ENCODE results near the gene ARG1.

The ARG1 gene

DNA sequence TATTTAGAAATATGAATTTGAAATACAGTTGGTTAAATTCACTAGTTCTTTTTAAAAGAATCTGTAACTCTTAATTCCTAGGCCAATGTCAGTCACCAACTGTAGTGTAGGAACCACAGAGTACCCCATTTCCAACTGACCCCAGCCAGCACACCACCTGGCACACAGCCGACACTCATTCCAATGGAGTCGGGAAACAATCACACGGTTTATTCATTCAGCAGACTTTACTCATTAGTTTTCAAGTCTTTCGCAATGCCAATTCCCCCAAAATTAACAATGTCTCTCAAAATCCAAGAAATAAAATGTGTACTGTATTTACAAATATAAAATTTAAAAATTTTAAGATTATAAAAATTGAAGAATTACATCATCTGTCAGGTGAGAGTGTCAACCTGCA lies 13.5 kb downstream of the ARG1 start:
- DNase-seq (ENCODE audit: low read depth in 2 of 2), result no peak

DNA sequence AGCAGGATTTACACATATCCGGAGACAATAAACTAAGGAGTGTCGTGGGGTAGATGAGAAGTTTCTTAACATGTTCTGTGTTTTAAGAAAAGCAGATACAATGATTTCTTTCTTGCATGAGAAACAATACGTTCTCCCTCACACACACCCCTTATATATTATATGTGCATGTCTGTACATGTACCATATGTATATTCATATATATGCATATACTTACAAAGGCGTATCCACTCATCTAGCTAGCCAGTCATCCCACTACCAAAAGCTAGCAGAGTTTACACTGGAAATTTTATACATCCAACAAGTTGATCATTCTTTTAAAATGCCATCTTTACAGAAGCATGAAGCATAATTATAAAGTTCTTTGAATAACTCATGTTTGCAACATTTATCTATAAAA lies 14.9 kb downstream of the ARG1 start:
- DNase-seq (ENCODE audit: low read depth in 2 of 2), result no peak

DNA sequence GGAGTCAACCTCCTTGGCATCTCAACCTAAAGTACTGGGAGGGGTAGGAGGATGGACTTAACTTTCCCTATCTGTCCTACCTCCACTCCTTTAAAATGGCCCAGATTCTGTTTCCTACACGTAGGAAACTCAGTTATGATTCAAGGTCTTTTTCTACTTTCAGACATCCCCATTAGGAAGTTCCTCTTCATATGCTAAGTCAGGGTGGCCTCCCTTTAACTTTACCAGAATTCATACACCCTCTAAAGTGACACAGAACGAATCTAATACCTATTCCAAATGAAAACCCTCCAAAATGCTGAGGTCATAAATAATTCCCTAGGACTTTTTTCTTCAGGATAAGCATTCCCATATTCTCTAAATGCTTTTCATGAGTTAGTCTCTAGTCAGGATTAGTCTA lies 15.6 kb downstream of the ARG1 start:
- no peak for DNase-seq (ENCODE audit: low read depth in 2 of 2)

DNA sequence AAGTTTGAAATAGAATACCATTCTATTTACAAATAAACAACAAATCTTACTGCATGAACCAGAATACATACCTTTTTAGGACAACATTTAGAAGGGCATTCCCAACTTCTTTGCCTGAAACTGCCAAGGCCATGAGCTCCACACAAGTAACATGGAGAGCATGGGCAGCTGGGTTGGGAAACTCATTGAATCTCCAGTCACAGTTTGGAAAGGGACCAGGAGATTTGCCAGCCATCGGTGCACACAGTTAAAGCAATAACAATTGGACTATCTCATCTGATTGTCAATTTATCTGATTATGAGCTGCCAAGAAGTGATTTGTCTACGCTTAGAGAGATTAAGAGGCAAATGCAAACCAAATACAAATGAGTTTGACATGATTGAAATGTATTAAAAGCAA lies 19.9 kb downstream of the ARG1 start:
- DNase-seq (ENCODE audit: low read depth in 2 of 2), result no peak

DNA sequence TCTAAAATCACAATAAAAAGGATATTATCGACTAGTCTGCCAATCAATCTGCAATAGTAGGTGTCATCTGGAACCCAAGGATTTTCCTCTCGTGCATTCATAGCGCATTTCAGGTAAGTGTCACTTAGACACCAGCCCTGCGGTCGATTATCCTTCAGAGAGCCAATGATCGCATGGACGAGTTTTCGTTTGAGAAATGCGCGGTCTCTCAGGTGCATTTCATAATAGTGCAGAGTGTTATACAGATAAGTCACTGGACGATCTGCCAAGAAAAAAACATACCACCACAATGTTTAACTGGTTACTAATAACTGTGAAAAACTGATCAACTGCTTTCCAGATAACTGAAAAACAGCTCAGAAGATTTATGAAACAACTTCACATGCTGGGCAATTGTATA lies 21.0 kb downstream of the ARG1 start:
- DNase-seq (ENCODE audit: low read depth in 2 of 2), result no peak

DNA sequence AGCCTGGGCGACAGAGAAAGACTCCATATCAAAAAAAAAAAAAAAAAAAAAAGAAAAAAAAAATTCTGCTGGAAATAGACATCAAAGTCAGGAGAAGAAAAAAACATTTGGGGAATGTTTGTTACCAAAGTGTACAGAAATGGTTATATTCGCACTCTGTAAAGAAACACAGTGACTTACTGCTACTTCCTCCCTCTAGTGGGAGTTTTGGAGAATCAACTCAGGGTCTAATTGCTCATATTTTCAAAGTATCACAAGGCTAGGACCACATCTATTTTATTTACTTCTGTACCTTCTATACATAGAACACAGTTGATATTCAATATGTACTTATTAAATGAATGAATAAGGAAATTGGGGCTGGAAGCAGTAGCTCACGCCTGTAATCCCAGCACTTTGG lies 24.4 kb downstream of the ARG1 start:
- DNase-seq (ENCODE audit: low read depth in 2 of 2), result no peak

DNA sequence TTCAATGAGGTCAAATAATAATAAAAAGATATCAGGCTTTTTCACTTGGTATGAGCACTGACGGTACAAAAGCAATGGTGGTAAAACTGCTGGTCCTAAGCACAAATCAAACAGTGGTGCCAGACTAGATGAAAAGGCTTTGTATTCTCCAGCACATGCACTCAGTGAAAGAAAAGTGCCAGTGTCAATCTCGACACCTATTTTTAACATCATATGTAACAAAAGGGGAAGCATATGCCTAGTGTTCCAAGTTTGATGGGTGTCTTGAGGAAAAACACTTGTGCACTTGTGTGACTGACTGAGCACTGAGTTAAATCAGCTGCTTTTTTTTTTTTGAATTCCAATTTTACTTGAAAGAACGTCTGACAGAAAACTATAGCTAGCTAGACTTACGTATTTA lies 27.7 kb downstream of the ARG1 start:
- DNase-seq (ENCODE audit: low read depth in 2 of 2), result no peak

DNA sequence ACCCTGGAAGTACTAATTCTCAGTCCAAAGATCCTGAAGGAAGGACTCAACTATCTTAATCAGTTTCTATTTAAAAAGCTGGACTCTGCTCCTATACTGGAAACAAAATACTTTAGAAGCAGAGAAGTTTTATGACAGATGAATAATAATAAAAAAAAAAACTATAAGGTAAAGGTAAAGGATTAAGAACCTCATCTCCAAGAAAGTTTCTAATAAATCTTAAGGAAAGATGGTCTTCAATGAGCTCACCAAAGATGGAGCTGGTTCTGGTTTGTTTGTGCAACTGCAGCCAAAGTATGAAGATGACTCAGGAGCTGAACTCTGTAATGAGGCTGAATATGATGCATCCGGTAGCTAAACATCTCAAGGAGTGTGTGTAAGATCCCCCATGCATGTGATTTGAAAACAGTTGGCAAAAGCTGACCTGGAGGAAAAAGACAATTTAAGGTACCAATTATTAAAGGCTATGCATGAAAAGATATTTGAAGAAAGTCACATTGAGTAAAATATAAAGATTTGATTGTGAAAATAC lies 29.8 kb downstream of the ARG1 start:
- no peak for DNase-seq (ENCODE audit: low read depth in 2 of 2)

DNA sequence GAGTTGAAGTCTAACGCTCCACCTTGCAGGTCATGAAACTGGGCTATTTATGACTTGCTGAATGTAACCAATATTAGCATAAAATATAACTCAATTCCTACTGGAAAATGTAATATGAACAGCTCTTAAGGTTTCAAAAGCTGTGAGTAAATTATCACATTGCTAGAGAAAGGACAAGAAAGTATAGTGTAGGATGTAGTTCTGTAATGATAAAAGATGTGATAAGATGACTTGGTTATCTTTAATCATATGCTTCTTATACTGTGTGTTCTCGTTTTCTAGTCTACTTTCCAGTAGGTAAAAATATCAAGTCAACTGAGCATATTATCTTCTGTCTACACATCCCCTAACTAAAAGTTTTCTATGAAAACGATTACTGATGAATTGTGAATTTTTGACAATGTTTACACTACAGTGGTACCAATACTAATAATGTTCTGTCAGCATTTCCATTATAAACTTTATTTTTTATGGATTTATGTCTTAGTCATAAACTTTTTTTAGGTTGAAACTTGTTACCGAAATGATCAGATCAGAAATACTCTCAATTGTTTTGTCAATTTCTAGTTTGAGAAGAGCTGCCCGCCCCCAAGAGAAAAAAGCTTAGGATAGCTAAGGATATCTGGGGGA lies 40.4 kb downstream of the ARG1 start:
- DNase-seq (ENCODE audit: low read depth in 2 of 2), result no peak

DNA sequence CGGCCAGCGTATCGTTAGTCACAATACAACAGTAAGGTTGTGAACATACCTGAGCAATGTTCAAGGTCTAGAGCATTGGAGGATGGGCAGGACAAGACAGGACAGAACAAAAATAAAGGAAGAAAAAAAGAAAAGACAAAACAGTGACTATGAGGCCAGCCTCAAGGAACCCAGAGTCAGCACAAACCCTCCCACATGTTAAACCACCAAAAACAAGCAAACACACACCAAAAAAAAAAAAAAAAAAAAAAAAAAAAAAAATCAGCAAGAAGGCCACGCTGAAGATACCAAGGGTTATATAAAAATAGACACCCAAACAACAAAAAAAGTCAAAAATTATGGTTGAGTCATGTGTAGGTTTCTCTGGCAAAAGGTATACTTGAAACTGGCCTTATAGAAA lies 42.2 kb downstream of the ARG1 start:
- DNase-seq (ENCODE audit: low read depth in 2 of 2), result no peak

DNA sequence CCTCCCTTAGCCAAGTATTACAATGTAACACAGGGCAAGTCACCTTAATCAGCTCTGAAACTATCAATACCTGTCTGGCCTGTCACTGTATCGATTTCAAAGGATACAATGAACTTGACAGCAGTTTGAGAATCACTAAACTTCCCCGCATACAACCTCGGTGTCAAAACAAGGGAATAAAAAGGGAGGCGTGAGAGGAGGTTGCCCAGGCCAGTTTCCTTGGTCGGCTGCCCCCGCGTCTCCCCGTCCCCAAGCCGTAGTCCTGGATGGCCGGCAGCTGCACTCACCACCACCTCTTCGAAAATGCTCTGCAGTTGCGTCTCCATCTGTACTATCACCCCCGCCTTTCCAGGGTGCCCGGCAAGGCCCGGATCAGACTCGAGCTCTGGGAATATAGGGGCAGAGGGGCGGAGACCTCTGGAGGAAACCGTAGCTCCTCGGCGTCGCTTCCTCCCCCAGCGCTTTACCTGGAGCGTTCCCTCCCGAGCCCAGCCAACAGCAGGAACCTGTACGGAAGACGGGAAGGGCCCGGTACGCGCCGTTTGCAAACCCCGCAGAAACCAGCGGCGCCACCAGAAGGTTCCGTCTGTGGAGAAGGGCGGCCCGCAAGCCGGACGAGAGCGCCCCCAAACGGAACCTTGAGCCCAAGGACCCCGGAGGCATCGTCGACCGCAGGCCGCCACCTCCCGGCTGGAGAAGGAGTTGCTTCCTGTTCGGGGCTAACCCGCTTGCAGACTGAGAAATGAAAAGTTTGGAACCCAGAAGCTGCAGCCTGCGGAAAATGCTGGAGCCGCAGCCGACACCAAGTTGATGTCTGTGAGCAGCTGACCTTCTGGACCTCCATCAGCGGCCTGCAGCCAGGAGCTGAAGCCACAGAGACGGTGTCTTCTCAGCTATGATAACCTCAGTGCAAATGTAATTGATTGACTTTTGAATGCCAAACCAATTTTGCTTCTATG lies 55.0 kb downstream of the ARG1 start, which contains the start of gene MED23:
Gene MED23 (minus strand): TSS at position 519 of the 959 bp plus-strand sequence. CDS start 193 bp downstream, at position 326.
- DNase-seq (ENCODE audit: low read depth in 2 of 2), result peak; percentile 93 to 95

DNA sequence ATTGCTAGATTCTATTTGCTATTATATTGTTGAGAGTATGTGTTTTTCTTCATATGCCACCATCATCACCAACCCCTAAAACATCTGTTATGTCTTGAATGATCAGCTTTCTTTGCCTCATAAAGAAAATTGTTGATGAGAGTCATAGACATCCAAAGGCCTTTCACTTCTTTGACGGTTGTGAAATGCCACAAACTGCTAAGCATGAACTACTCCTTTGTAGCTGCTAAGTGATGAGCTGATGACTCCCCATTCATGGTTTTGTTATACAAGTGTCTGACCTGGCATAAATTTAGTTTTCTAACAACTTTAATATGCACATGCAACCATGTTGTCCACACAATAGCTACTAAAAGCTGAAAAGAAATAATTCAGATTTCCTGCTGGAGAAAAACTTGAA lies 55.7 kb downstream of the ARG1 start:
- no peak for DNase-seq (ENCODE audit: low read depth in 2 of 2)

DNA sequence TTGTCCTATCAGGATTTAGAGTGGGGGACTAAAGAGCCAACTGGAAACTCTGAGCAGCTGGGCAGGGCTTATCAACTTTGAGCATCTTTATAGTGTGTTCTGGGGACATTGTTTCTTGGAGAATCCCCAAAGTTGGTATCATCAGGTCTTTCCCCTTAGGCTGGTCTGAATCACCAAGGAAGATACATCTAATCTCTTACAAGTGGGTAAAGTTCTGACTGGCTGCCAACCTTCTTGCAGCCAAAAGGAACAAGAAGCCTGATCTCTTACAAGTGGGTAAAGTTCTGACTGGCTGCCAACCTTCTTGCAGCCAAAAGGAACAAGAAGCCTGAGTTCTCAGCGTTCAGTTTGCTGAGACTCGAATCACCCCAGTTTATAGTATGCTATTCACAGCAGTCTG lies 56.6 kb downstream of the ARG1 start:
- no peak for DNase-seq (ENCODE audit: low read depth in 2 of 2)

DNA sequence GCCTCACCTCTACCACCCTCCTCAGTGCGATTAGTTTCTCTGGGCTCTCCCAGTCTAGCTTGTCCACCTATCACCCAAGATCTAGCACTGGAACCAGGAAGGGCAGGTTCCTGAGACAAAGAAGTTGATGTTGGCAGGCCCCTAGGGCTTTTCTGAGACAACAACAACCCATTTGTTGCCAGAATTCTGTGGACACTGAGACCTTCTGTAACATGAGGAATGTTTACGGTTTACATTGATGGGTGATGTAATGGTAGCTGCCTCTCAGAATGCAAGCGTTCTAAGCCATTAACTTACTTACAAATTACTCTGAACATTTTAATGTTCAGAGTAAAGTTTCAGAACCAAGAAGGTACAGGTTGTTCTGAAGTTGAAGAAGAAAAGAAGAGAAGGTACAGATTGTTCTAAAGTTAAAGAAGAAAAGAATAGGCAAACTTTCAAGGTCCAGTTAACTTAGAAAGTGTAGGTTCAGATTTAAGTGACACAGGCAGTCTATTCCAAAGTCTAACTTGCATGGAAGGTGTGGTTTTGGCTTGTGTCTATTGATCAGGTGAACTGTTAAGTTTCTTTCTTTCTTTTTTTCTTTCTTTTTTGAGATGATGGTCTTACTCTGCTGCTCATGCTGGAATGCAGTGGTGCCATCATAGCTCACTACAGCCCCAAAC lies 58.7 kb downstream of the ARG1 start:
- no peak for DNase-seq (ENCODE audit: low read depth in 2 of 2)

Measured in stimulated activated CD4-positive, alpha-beta T cell treated with anti-CD3 and anti-CD28 coated beads, Interleukin-12 subunit alpha, Interleukin-12 subunit beta, amount 100 ng/mL, for 24 hours (primary cell).